ENCODE data around the gene TMIGD1.
"Not testable (repeated sequence)": the region's sequence is repeated elsewhere in the genome, so short reads cannot be mapped to it uniquely, and the experiment has no call there.

TMIGD1 gene

GRCh38 chr17:30358055-30358760 lies 24.4 kb upstream of the TMIGD1 start:
- DNase-seq, result no peak

- DNase-seq, result no peak
These were observed 23.6 kb upstream of the TMIGD1 start for GRCh38 chr17:30357476-30357875.

GRCh38 chr17:30354701-30355100 lies 20.8 kb upstream of the TMIGD1 start:
- no peak for DNase-seq

GRCh38 chr17:30352240-30352814 lies 18.5 kb upstream of the TMIGD1 start:
- DNase-seq, result no peak

GRCh38 chr17:30351735-30352134 lies 17.9 kb upstream of the TMIGD1 start:
- no peak for DNase-seq

- not testable (repeated sequence) for DNase-seq
These were observed 17.4 kb upstream of the TMIGD1 start for GRCh38 chr17:30351263-30351662.

- no peak for DNase-seq
These were observed 15.4 kb upstream of the TMIGD1 start for GRCh38 chr17:30349252-30349651.

GRCh38 chr17:30347488-30347887 lies 13.6 kb upstream of the TMIGD1 start:
- no peak for DNase-seq

GRCh38 chr17:30346221-30346795 lies 12.5 kb upstream of the TMIGD1 start:
- no peak for DNase-seq

- no peak for DNase-seq
These were observed 11.7 kb upstream of the TMIGD1 start for GRCh38 chr17:30345527-30346075.

GRCh38 chr17:30345089-30345433 lies 11.2 kb upstream of the TMIGD1 start:
- DNase-seq, result no peak

- no peak for DNase-seq
These were observed 10.6 kb upstream of the TMIGD1 start for GRCh38 chr17:30344283-30345088.

GRCh38 chr17:30343796-30344195 lies 9.9 kb upstream of the TMIGD1 start:
- DNase-seq, result no peak

- DNase-seq, result not testable (repeated sequence)
These were observed 9.4 kb upstream of the TMIGD1 start for GRCh38 chr17:30343244-30343643.

GRCh38 chr17:30341703-30342249 lies 7.9 kb upstream of the TMIGD1 start:
- DNase-seq, result no peak

GRCh38 chr17:30340801-30341356 lies 7.0 kb upstream of the TMIGD1 start:
- DNase-seq, result peak; percentile 14

- no peak for DNase-seq
These were observed 5.2 kb upstream of the TMIGD1 start for GRCh38 chr17:30339086-30339485.

- no peak for DNase-seq
These were observed 3.6 kb upstream of the TMIGD1 start for GRCh38 chr17:30337393-30337999.

- peak; percentile 42 for DNase-seq
These were observed 2.7 kb upstream of the TMIGD1 start for GRCh38 chr17:30336369-30337171.

- DNase-seq, result peak; percentile 13
These were observed 564 bp upstream of the TMIGD1 start for GRCh38 chr17:30334421-30334820.

GRCh38 chr17:30332057-30332542 lies 1.8 kb downstream of the TMIGD1 start:
- DNase-seq, result peak; percentile 26
